Esophagus mucosa (tissue), 1 donor: ENCODE results near the gene EMC7. TPM values are rescaled to one million over a fixed set of nuclear protein-coding genes. Genes with fewer than 3 reads are reported as not detected.
A peak's percentile ranks its signal among the peaks of the same experiment; 100 is the strongest.
"Not testable (repeated sequence)": the region's sequence is repeated elsewhere in the genome, so short reads cannot be mapped to it uniquely, and the experiment has no call there.

Source experiments
- ATAC-seq: fragments of 200-7000 bp; cut with Tn5 transposase; one replicate; pipeline ENCODE4 v1.9.1; 2020
- total RNA-seq: library from RNA; stranded (reverse); gene quantifications from one replicate; pipeline ENCODE4 v1.2.4, GENCODE V29; 2023
- donor health status: DM: yes; HTN: yes; CAD: no.

The EMC7 gene
- total RNA-seq, 1 donor from 2014 or later, result 41.5 TPM

DNA sequence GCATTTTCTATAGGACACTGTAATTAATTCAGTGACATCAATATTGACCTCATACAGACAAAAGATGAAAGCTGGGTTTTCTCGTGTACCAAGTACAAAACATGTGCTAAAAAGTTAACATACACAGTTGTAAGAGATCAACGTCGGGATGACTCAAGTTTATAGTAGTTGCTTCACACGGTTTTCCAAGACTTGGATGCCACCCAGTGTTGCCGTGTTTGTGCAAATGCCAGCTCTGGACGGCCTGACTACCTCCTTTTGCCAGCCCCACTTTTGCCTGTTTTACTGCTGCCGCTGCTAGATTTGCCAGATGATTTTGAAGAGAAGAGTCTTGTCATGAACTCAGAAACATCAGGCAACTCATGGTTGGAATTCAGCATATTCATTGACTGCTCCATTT, 17.6 kb downstream of the EMC7 start:
- peak; percentile 86 for ATAC-seq

- ATAC-seq, result no peak
Measured at GRCh38 chr15:34079904-34080303, 21.8 kb downstream of the EMC7 start.

GRCh38 chr15:34078900-34079299, 22.8 kb downstream of the EMC7 start:
- ATAC-seq, result no peak

DNA sequence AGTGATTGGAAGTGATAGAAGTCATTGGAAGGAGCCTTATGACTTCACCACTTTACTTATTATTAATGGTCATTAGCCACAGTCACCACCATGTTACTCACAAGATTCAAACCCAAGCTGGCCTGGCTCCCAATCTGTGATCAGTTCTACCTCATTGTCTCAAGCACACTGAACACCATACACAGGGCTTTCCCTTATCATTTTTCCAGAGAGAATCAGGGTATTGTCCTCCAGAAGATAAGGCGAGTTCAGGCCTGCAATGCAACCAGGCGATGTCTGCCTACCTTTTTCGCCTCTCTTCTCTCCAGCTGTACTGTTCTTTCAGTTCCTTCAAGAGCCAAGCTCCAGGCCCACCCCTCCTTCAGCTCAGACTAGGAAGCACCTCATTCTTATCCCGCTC, 24.9 kb downstream of the EMC7 start:
- no peak for ATAC-seq

DNA sequence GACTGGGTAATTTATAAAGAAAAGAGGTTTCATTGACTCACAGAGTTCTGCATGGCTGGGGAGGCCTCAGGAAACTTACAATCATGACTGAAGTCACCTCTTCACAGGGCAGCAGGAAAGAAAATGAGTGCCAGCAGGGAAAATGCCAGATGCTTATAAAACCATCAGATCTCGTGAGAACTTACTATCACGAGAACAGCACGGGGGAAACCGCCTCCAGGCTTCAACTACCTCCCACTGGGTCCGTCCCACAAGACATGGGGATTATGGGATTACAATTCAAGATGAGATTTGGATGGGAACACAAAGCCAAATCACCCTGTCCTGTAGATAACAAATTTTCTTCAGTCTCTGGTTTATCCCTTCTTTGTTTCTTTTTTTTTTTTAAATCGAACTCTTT, 31.7 kb downstream of the EMC7 start:
- no peak for ATAC-seq

GRCh38 chr15:34065941-34066340, 35.7 kb downstream of the EMC7 start:
- ATAC-seq, result peak; percentile 94

- ATAC-seq, result no peak
Measured at GRCh38 chr15:34065261-34065660, 36.4 kb downstream of the EMC7 start.

DNA sequence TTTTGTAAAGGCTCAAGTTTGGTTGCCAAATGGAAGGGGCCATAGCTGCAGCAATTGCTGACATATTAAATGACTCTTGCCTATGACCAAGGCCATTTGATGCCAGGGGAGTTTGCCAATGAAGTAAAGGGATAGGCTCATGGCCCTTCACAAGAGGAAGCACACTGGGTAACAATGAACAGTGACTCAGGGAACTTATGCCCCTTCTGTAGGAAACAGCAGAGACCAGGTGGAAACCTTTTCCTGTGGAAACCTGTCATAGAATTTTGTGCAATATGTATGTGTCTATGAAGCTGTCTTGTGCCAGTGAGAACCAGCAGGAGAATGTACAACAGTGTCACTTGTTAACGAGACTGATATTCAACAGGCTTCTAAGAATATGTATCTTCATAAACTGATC, 37.2 kb downstream of the EMC7 start:
- peak; percentile 16 for ATAC-seq

DNA sequence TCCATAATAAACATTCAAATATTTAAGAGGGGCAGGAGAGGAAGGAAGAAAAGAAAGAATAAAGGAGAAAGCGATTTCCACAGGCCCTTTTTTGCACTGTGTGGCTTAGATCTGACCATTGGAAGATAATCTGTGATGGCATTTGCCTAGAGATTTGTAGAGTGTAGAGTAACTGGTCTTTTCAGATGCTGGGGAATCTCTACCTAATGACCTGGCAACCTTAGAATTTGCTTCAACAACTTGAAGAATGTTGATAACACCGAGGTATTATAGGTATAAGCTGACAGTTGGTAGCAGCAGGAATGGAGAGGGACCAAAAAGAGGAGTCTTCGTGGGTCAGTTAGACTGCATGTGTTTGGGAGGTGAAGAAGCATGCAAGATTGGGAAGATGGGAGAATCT, 41.7 kb downstream of the EMC7 start:
- no peak for ATAC-seq

DNA sequence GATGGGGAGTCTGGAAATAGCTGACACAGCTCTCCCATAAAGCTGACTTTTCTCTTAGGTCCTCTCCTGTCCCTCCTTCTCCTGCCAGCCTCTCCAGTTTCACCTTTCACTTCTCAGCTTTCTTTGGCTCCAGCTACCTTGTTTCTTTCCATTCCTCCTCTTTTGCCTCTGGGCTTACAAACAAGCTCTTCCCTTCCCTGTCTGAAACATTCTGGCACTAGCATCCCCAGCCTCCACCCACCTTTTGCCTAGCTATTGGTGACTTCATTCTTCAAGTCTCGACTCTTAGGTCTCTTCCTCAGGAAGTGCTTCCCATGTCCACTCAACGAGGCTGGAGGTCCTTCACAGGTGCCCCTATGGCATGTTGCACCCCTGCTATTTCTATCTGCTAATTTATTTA, 42.2 kb downstream of the EMC7 start:
- ATAC-seq, result no peak

GRCh38 chr15:34056911-34057310, 44.8 kb downstream of the EMC7 start:
- no peak for ATAC-seq

GRCh38 chr15:34055868-34056595, 45.6 kb downstream of the EMC7 start:
- ATAC-seq, result peak; percentile 18

DNA sequence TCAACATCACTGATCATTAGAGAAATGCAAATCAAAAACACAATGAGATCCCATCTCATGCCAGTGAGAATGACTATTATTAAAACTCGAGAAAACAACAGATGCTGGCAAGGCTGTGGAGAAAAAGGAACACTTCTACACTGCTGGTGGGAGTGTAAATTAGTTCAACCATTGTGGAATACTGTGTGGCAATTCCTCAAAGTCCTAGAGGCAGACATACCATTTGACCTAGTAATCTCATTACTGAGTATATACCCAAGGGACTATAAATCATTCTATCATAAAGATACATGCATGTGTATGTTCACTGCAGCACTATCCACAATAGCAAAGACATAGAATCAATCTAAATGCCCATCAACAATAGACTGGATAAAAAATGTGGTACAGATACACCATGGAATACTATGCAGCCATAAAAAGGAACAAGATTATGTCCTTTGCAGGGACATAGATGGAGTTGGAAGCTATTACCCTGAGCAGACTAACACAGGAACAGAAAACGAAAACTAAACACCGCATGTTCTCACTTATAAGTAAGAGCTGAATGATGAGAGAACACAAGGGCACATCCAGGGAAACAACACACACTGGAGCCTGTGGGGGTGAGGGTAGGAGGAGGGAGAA, 47.5 kb downstream of the EMC7 start:
- ATAC-seq, result no peak

DNA sequence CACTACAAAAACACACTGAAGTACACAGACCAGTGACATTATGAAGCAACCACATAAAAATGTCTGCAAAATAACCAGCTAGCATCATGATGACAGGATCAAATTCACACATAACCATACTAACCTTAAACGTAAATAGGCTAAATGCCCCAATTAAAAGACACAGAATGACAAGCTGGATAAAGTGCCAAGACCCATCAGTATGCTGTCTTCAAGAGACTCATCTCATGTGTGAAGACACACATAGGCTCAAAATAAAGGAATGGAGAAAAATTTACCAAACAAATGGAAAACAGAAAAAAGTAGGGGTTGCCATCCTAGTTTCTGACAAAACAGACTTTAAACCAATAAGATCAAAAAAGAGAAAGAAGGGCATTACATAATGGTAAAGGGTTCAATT, 51.3 kb downstream of the EMC7 start:
- ATAC-seq, result not testable (repeated sequence)

DNA sequence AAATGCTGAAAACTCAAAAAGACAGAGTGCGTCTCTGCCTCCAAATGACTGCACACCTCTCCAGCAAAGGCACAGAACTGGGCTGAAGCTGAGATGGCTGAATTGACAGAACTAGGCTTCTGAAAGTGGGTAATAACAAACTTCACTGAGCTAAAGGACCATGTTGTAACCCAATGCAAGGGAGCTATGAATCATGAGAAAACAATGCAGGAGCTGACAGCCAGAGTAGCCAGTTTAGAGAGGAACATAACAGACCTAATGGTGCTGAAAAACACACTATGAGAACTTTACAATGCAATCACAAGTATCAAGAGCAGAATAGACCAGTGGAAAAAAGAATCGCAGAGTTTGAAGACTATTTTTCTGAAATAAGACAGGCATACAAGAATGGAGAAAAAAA, 52.5 kb downstream of the EMC7 start:
- ATAC-seq, result no peak

DNA sequence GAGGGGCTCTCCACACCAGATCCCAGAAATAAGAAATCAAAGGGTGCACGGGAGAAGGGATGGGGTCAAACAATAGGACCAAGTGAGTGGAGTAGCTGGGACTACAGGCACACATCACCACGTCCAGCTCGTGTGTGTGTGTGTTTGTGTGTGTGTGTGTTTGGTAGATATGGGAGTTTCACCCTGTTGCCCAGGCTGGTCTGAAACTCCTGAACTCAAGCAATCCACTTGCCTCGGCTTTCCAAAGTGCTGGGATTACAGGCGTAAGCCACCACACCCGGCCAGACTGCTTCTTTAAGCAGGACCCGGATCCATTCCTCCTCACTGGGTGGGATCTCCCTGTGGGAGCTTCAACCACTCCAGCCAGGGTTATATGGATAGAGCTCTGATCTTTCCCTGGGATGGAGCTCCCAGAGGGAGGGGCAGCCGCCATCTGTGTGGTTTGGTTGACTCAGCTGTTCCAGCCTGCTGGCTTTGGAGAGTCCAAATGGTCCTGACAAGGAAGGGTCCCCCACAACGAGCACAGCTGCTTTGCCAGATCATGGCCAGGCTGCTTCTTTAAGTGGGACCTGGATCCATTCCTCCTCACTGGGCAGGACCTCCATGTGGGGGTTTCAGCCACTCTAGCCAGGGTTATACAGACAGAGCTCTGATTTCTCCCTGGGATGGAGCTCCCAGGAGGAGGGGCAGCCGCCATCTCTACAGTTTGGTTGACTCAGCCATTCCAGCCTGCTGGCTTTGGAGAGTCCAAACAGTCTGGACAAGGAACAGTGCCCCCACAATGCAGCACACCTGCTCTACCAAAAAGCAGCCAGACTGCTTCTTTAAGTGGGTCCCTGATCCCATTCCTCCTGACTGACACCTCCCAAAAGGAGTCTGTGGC, 53.5 kb downstream of the EMC7 start:
- no peak for ATAC-seq

DNA sequence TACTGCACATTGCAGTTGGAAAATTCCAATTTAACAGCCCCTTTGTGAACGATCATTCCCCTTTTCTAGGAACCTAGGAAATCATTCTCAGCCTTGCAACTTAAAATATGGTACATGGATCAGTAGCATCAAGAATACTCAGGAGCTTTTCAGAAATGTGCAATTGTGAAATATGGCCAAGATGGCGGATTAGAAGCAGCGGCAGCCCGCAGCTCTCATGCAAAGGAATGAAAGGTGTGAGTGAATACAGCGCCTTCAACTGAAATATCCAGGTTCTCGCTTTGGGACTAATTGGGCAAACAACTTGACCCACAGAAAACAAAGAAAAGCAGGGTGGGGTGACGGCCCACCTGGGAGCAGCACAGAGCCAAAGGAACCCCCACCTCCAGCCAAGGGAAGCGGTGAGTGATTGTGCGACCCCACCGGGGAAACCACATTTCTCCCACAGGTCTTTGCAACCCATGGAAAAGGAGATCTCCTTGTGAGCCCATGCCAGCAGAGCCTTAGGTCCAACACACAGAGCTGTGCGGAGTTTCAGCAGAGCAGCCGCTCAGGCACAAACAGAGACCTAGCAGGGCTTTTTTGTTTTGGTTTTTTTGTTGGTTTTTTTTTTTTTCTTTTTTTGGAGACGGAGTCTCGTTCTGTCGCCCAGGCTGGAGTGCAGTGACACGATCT, 55.1 kb downstream of the EMC7 start:
- no peak for ATAC-seq

DNA sequence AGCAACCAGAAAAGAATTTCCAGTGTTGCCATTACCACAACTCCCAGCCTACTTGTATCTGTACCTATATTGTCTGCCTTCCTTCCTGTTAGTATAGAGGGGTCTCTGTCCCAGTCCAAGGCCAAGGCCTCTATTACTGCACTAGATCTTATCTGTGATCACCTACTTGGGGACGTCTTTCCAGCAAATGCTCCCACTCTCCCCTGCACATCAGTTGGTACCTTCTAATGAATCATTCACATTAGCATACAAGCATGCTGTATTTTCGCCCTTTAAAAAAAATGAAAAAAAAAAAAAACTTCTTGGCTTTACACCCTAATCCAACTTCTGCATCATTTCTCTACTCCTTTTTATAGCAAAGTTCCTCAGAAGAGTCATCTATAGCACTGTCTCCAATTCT, 57.8 kb downstream of the EMC7 start:
- ATAC-seq, result no peak

DNA sequence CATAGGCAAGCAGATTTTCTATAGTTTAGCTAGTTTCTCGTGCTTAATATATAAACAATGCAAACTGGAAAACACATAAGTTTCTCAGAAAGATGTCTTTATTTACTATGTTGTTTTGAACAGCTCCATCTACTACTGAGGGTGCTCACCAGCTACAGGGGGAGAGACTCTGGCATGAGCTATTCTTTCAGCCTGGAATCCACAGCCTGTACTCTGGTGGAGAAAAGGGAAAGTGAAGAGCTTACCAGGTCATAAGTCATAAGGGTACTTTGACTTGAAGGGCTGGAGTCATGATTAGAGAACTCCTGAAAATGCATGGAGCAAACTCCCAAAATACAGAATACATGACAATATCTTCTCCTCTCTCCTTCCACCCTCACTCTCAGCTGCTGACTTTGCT, 58.3 kb downstream of the EMC7 start:
- no peak for ATAC-seq

- ATAC-seq, result no peak
Measured at GRCh38 chr15:34039790-34040113, 61.9 kb downstream of the EMC7 start.

GRCh38 chr15:34038871-34039789, 62.5 kb downstream of the EMC7 start, which contains the start of gene AVEN:
Gene AVEN, minus strand, starts transcription at chr15:34039204. Its CDS starts 158 bp downstream, at chr15:34039046.
- ATAC-seq, result peak; percentile 69
